SK-N-MC (cell line): ENCODE data around the gene SYNJ2.

Experiments
- DNase-seq: peaks from one replicate; pipeline ENCODE4 v3.0.0-alpha.2; 2011; ENCODE audit warnings: low read depth, low spot score
- H3K27ac ChIP-seq: fragments of 200-600 bp; sonication (generic); 2 replicates; pipeline ENCODE4 v1.5.1; 2016; ENCODE audit warnings: mixed run types
- H3K36me3 ChIP-seq: fragments of 200-600 bp; sonication (generic); 2 replicates; pipeline ENCODE4 v1.6.1; 2017; ENCODE audit warnings: antibody characterized with exemption, low read length, mixed read lengths; ENCODE audit not compliant: insufficient read depth
- H3K4me3 ChIP-seq: fragments of 200-600 bp; sonication (generic); 2 replicates; pipeline ENCODE4 v1.5.1; 2016
- H3K9ac ChIP-seq: fragments of 200-600 bp; sonication (generic); 2 replicates; pipeline ENCODE4 v1.8.0; 2017; ENCODE audit warnings: mixed run types, mixed read lengths; ENCODE audit not compliant: insufficient read length
- H3K9me3 ChIP-seq: fragments of 200-600 bp; sonication (generic); 2 replicates; pipeline ENCODE4 v1.6.1; 2017; ENCODE audit warnings: low read depth, mild to moderate bottlenecking, antibody characterized with exemption, low read length, moderate library complexity, mixed read lengths
- EZH2 ChIP-seq: fragments of 200-600 bp; sonication (generic); IDR thresholded peaks from one replicate; pipeline ENCODE4 v1.6.1; 2017; ENCODE audit warnings: antibody characterized with exemption
- FOXP2 ChIP-seq: optimal IDR thresholded peaks from 2 replicates; pipeline ENCODE3; 2011; ENCODE audit warnings: mild to moderate bottlenecking, moderate library complexity; ENCODE audit not compliant: insufficient read depth; ENCODE audit errors: extremely low read length, control extremely low read depth
- POLR2AphosphoS5 ChIP-seq: IDR thresholded peaks from 2 replicates; pipeline ENCODE4 v1.6.1; 2012; ENCODE audit warnings: mild to moderate bottlenecking, low read depth, low read length, borderline replicate concordance

The SYNJ2 gene

DNA sequence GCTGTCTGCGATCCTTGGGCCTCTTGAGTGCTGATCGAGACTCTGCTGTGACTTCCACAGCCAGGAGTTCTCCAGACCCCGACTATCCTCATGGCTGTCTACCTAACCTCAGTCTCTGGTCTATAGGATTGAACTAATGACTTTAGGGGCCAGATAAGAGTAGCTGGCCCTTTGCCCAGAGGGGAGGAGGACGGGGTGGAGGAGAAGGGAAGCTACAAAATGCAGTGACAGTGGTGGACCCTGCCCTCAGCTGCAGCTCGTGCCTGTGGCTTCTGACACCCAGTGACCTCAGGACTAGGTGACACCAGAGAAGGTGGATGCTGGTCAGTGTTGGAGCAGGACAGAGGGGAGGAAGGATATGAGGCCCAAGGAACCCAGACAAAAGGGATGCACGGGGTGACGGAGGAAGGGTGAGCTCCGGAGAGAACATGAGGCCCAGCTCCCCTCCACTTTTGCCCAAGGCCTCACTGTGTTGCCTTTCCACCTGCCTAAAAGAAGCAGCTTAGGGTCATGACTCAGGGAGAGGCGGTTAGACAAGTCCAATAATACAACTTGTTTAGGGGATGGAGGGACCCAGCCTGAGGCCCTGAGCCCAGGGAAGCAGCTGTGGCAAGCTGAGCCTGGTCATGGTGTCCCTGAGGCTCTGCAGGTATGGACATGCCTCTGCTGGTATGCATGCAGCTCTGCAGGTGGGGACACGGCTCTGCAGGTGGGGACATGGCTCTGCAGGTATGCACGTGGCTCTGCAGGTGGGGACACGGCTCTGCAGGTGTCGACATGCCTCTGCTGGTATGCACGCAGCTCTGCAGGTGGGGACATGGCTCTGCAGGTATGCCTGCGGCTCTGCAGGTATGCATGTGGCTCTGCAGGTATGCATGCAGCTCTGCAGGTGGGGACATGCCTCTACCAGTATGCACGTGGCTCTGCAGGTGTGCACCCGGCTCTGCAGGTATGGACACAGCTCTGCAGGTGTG is 67.7 kb downstream of the SYNJ2 start:
- H3K36me3 ChIP-seq = no peaks in the 10 kb centered on the region
- no peak overlapping the region for H3K4me3 ChIP-seq
- H3K9ac ChIP-seq = no peak overlapping the region
- TF ChIP-seq POLR2AphosphoS5 (no peak), EZH2 (no peak)
- H3K9me3 ChIP-seq = no peaks in the 10 kb centered on the region
- no peak overlapping the region for H3K27ac ChIP-seq
- no peak for DNase-seq

DNA sequence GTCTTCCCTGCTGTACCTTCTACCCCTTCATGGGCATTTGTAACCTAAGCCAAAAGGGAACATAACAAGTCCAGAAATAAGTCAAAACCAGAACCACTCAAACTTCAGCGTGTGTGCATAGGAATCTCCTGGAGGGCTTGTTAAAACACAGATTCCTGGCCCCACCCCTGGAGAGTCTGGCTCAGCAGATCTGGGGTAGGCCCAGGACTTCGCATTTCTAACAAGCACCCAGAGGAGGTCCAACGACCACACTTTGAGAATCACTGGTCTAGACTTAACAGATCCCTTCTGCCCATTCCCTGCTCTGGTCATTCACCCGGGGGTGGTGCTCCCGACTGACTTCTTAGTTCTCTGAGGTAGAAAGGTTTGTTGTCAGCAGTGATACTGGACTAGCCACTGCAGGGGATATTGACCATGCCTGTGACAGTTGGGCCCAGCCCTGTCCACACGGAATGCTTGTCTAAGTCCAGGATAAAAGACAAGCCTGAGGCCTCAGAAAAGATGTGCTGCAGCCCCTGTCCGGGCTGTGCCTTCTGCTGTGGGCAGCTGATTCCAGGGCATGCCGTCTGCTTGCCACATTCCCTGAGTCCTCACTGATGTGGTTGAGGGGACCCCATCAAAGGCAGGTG is 68.6 kb downstream of the SYNJ2 start:
- no peak for TF ChIP-seq FOXP2
- TF ChIP-seq POLR2AphosphoS5 = no peak
- TF ChIP-seq EZH2 = no peak

DNA sequence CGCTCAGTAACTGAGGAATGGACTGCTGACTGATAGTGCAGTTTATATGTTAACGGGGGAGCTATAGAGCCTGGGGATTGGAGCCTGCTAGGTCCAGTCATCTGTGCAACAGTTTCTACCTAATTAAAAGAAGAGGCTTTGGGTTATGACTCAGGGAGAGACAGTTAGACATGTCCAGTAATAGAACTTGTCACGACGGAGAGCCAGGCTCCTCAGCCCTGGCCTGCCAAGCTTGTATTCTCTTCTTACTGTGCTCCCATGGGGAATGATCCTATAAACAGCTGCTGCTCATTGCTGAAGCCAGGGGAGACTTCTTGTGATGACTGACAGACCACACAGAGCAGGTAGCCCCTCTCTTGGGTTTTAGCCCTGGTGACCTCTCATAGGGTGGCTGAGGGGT is 69.3 kb downstream of the SYNJ2 start:
- DNase-seq = no peak
- H3K27ac ChIP-seq = no peak overlapping the region
- no peaks in the 10 kb centered on the region for H3K9me3 ChIP-seq

More for the DNA sequence above, 68.6 kb downstream of the SYNJ2 start:
- H3K9me3 ChIP-seq = no peaks in the 10 kb centered on the region
- no peak for DNase-seq
- H3K9ac ChIP-seq = no peak overlapping the region
- no peak overlapping the region for H3K27ac ChIP-seq
- no peaks in the 10 kb centered on the region for H3K36me3 ChIP-seq
- H3K4me3 ChIP-seq = no peak overlapping the region

DNA sequence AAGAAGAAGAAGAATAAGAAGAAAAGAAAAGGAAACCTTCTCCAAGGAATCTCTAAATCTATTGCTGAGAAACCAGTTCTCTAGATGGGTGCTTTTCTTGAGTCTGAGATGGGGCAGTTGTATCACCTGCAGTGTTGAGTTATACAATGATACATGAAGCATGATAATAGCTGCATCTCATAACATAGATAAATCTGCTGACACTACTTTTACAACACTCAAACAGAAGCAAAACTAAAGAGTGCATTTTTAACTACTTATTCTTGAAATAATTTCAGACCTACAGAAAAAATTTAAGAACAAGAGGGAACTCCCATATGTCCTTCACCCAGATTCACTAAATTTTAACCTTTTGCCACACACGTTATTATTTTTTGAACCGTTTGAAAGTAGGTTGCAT is 70.3 kb downstream of the SYNJ2 start:
- no peak overlapping the region for H3K27ac ChIP-seq
- TF ChIP-seq EZH2 (no peak), FOXP2 (no peak), POLR2AphosphoS5 (no peak)
- H3K9ac ChIP-seq = no peak overlapping the region
- H3K4me3 ChIP-seq = no peak overlapping the region
- H3K36me3 ChIP-seq = no peaks in the 10 kb centered on the region
- H3K9me3 ChIP-seq = no peaks in the 10 kb centered on the region
- DNase-seq = no peak

More for the DNA sequence above, 69.3 kb downstream of the SYNJ2 start:
- Histone ChIP-seq H3K9ac (no peak overlapping the region), H3K36me3 (no peaks in the 10 kb centered on the region), H3K4me3 (no peak overlapping the region)
- TF ChIP-seq FOXP2 = no peak
- no peak for TF ChIP-seq EZH2
- no peak for TF ChIP-seq POLR2AphosphoS5

DNA sequence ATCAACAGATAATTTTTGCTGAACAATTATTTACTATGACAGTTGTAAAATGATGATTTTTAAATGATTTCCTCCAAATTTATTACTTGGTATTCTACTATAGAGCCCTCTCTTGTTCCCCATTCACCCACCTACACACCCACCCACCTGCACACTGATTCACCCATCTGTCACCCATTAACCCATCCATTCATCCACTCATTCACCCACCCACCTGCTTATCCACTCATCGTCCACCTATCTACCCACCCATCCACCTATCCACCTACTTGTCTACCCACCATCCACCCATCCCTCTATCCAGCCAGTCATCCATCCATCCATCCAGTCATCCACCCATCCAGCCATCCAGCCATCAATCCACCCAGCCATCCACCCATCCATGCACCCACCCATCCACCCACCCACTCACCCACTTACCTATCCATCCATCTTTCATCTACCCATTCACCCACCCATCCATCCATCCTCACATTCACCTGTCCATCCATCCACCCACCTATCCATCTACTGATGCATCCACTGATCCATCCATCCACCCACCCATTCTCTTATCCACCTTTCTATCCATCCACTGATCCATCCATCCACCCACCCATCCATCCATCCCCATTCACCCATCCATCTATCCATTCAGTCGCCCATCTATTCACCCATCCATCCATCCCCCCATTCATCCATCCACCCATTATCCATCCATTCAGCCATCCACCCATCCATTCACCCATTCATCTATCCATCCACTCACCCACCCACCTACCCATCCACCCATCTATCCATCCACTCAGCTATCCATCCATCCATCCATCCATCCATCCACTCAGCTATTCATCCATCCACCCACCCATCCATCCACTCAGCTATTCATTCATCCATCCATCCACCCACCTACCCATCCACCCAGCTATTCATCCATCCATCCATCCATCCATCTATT is 72.0 kb downstream of the SYNJ2 start:
- TF ChIP-seq EZH2 = no peak
- no peak for TF ChIP-seq FOXP2
- TF ChIP-seq POLR2AphosphoS5 = no peak
- Histone ChIP-seq H3K9me3 (no peaks in the 10 kb centered on the region), H3K4me3 (no peak overlapping the region), H3K27ac (no peak overlapping the region), H3K9ac (no peak overlapping the region), H3K36me3 (no peaks in the 10 kb centered on the region)
- DNase-seq = no peak

DNA sequence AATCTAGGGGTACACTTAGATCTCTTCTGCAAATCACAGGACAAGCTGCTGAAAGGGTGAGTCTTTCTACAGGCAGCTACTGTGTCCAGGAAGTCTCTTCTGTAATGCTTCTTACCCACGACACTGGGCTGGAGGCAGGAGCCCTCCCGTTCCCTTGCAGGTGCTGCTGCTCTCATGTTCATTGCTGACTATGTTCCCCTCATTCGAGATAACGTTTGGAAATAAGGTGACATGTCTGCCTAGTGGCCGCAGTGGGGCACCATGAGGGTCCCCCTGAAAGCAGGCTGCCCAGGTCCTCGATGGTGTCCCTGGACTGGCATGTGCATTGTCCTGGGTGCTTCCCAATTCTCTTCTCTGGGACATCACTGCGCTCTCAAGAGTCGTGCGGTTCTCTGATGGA is 74.7 kb downstream of the SYNJ2 start:
- no peak for DNase-seq
- no peaks in the 10 kb centered on the region for H3K36me3 ChIP-seq
- no peak overlapping the region for H3K27ac ChIP-seq
- TF ChIP-seq FOXP2 (no peak), POLR2AphosphoS5 (no peak), EZH2 (no peak)
- H3K4me3 ChIP-seq = no peak overlapping the region
- H3K9ac ChIP-seq = no peak overlapping the region
- H3K9me3 ChIP-seq = no peaks in the 10 kb centered on the region

DNA sequence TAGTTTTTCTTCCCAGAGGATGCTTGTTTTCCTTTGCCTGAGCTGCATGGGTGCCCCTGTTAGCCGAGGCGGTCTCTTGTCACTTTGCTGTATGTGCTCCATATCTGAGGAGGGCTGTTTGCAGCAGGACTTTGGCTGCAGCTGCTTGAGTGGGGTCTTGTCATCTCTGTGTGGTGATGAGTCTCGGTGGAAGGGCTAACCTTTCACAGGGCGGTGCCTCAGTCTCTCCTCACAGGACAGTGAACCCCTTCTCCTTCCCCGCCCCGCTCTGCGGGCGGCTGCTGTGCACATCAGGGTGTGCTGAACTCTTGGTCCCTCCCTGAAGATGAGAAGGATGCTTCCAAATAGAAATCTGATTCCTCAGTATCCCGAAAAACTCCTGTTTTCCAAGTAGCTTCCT is 75.1 kb downstream of the SYNJ2 start:
- Histone ChIP-seq H3K4me3 (no peak overlapping the region), H3K27ac (no peak overlapping the region), H3K36me3 (no peaks in the 10 kb centered on the region), H3K9ac (no peak overlapping the region), H3K9me3 (no peaks in the 10 kb centered on the region)
- no peak for DNase-seq
- TF ChIP-seq POLR2AphosphoS5 (no peak), FOXP2 (no peak), EZH2 (no peak)
